ENCODE results near the gene OR51B2. TPM values are rescaled to one million over a fixed set of nuclear protein-coding genes. Genes with fewer than 3 reads are reported as not detected.

Gene OR51B2
- total and polyA plus RNA-seq, 2 of the 13 experiments (the other 11 are each of a cell fraction or from before 2014, with no cell fraction given) = not detected

- no peak for TF ChIP-seq ZNF280B (CRISPR knock-in tag; IDR thresholded peaks at IDR 0.05; ENCODE audit: borderline replicate concordance)
Measured at GRCh38 chr11:5279471-5280090, 44.5 kb downstream of the OR51B2 start (continued).

DNA sequence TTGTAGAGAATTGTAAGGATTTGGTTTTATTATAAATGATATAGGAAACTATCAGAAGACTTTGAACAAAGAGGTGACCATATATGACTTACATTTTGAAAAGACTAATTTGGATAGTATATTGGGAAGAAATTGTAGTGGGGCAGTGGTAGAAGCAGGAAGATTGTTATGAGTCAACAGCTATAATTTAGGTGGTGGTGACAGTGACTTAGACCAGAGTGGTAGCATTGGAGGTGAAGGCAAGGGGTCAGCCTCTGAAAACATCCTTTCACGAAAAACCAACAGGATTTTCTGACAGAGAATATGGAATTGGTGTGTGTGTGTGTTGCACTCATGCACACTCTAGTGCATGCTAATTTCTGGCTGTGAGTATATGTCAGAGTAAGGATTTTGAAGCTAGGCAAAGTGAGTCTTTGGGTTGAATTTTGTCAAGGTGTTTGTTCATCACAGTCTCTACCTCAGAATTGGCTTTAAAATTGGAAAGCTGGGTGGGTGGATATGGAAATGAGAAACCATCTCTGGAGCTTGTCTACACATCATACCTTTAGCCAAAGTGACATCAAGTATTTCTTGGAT, 46.2 kb downstream of the OR51B2 start:
- H3K4me3 ChIP-seq (replicated peaks in 1 of 3; ENCODE audit: insufficient read depth in 1 of 3, low read depth in 2 of 3, low read length in 3 of 3) = no peak overlapping the region
- H3K36me3 ChIP-seq (replicated peaks in 1 of 2; ENCODE audit: control insufficient read depth in 1 of 2, insufficient read depth in 2 of 2, low read length in 2 of 2) = no peaks in the 10 kb centered on the region
- H3K4me1 ChIP-seq (ENCODE audit: insufficient read depth, low read length) = no peaks in the 10 kb centered on the region
- ChIA-PET POLR2A (no interaction called here), CTCF (ENCODE audit: low intra/inter-chr PET ratio, low total read pairs) (no interaction called here)
- no peaks in the 10 kb centered on the region for H4K20me1 ChIP-seq (ENCODE audit: insufficient read depth, low read length)
- no TSS peak for BruUV-seq (replicated peaks)
- no peak overlapping the region for H3K9ac ChIP-seq (ENCODE audit: insufficient read depth, low read depth, low read length)
- no peak overlapping the region for H3K4me2 ChIP-seq (ENCODE audit: low read depth, low read length)
- in situ Hi-C loops (cut with HindIII; ENCODE audit: extremely low pct_ligation_motif_present, low pct_unique_long_range_greater_than_20kb) = no loop called here
- FAIRE-seq (no peak), DNase-seq (ENCODE audit: low spot score) (no peak), ATAC-seq (no peak)
- no peaks in the 10 kb centered on the region for H3K27me3 ChIP-seq (ENCODE audit: control insufficient read depth in 1 of 2, insufficient read depth in 2 of 2, low read length in 2 of 2)
- H3K9me3 ChIP-seq (ENCODE audit: low read length) = no peaks in the 10 kb centered on the region
- no peaks in the 10 kb centered on the region for H3K79me2 ChIP-seq (ENCODE audit: insufficient read depth, low read length)
- no peak overlapping the region for H3K27ac ChIP-seq (ENCODE audit: extremely low read length, insufficient read depth, low read length)
- no peak overlapping the region for H2AFZ ChIP-seq (ENCODE audit: low read length)
- 0% methylated on average over 1 of the region's 1 CpG for WGBS (ENCODE audit: low lambda C conversion rate)
- intact Hi-C loops (cut with micrococcal nuclease; ENCODE audit: unreplicated experiment) = no loop called here
- TF ChIP-seq MTF2 (CRISPR knock-in tag; IDR thresholded peaks at IDR 0.05; ENCODE audit: borderline replicate concordance) (no peak), ETS1 (CRISPR knock-in tag; IDR thresholded peaks at IDR 0.05) (no peak), ZMAT3 (CRISPR knock-in tag; conservative IDR thresholded peaks at IDR 0.05) (no peak), DRAP1 (CRISPR knock-in tag; IDR thresholded peaks at IDR 0.05) (no peak), ZNF138 (CRISPR knock-in tag; IDR thresholded peaks at IDR 0.05; ENCODE audit: low read depth) (no peak)
- TF ChIP-seq, protein P1, sequence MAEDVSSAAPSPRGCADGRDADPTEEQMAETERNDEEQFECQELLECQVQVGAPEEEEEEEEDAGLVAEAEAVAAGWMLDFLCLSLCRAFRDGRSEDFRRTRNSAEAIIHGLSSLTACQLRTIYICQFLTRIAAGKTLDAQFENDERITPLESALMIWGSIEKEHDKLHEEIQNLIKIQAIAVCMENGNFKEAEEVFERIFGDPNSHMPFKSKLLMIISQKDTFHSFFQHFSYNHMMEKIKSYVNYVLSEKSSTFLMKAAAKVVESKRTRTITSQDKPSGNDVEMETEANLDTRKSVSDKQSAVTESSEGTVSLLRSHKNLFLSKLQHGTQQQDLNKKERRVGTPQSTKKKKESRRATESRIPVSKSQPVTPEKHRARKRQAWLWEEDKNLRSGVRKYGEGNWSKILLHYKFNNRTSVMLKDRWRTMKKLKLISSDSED (CRISPR knock-in tag; IDR thresholded peaks at IDR 0.05) = no peak

All from HepG2 (cell line).